Bone marrow (tissue), 2 donors: Measurements from ENCODE around the gene WHRN.

Experiments used
- DNase-seq, 2 donors: peaks; one replicate each; lab custom pipeline; 2025; lab: John Stamatoyannopoulos, UW

Gene WHRN

GRCh38 chr9:114491430-114492003, 13.8 kb downstream of the WHRN start:
- no peak for DNase-seq

- no peak for DNase-seq
Measured at GRCh38 chr9:114489928-114490327, 15.3 kb downstream of the WHRN start.

GRCh38 chr9:114488398-114489129, 16.7 kb downstream of the WHRN start:
- DNase-seq, result no peak

GRCh38 chr9:114487607-114488300, 17.5 kb downstream of the WHRN start:
- DNase-seq, result peak in 1 of 2 donors; percentile 13

- no peak for DNase-seq
Measured at GRCh38 chr9:114486205-114486963, 18.9 kb downstream of the WHRN start.

GRCh38 chr9:114484854-114485443, 20.3 kb downstream of the WHRN start:
- DNase-seq, result peak in 1 of 2 donors; percentile 63

GRCh38 chr9:114484215-114484853, 20.9 kb downstream of the WHRN start:
- DNase-seq, result no peak

- no peak for DNase-seq
Measured at GRCh38 chr9:114483499-114483898, 21.8 kb downstream of the WHRN start.

- DNase-seq, result peak in 1 of 2 donors; percentile 18
Measured at GRCh38 chr9:114482593-114482992, 22.7 kb downstream of the WHRN start.

GRCh38 chr9:114481789-114482188, 23.5 kb downstream of the WHRN start:
- no peak for DNase-seq

GRCh38 chr9:114480746-114481435, 24.4 kb downstream of the WHRN start:
- no peak for DNase-seq

GRCh38 chr9:114478871-114479270, 26.4 kb downstream of the WHRN start:
- DNase-seq, result no peak

- no peak for DNase-seq
Measured at GRCh38 chr9:114478459-114478858, 26.8 kb downstream of the WHRN start.

GRCh38 chr9:114477642-114478041, 27.6 kb downstream of the WHRN start:
- DNase-seq, result no peak

- DNase-seq, result no peak
Measured at GRCh38 chr9:114476891-114477469, 28.3 kb downstream of the WHRN start.

GRCh38 chr9:114475412-114476135, 29.7 kb downstream of the WHRN start:
- DNase-seq, result no peak

GRCh38 chr9:114474425-114474824, 30.8 kb downstream of the WHRN start:
- DNase-seq, result no peak

- no peak for DNase-seq
Measured at GRCh38 chr9:114473447-114473801, 31.8 kb downstream of the WHRN start.

GRCh38 chr9:114472765-114473446, 32.4 kb downstream of the WHRN start:
- no peak for DNase-seq
